Measurements from ENCODE around the gene MYZAP.
"Not testable (repeated sequence)": the region's sequence is repeated elsewhere in the genome, so short reads cannot be mapped to it uniquely, and the experiment has no call there.

The MYZAP gene

DNA sequence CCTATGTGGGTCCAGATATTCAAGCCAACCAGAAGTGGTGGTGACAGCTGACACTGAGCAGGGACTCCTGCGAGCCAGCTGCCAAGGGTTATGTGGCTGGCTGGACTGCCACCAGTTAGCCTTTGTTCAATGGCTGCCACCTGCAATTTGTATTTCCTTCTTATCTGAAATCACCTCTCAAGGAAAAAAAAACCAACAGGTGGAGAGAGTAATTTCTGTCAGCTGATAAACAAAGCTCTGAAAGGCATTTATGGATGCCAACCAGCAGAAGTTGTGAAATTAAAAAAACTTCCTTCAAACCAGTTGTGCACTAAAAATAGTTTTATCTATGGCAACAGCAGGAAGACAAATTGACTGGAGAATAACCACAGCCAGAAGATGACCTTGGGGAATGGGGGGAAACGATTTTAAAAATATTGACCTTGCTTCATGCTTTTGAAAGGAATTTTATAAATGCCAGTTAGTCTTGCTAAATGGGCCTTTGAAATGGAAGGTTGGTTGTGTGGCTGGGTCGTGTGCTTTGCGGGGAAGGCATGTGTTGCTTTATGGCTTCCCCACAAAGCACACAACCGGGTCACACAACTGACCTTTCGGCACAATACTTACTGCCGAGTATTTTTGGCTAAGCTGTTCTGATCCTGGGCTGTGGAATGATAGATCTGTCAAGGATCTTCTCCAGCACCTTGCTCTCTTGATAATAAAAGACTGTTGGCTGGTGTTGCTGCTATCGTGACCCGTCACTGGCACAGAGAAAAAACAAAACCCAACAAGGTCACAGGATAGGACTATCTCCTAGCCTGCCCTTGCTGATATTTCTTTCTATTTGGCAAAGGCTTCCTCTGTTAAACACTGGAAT lies 3.5 kb downstream of the MYZAP start:
- DNase-seq, result no peak

GRCh38 chr15:57596301-57596855 lies 4.7 kb downstream of the MYZAP start:
- DNase-seq, result no peak

- DNase-seq, result no peak
These were observed 5.3 kb downstream of the MYZAP start for GRCh38 chr15:57596978-57597377.

- no peak for DNase-seq
These were observed 5.7 kb downstream of the MYZAP start for GRCh38 chr15:57597431-57597830.

DNA sequence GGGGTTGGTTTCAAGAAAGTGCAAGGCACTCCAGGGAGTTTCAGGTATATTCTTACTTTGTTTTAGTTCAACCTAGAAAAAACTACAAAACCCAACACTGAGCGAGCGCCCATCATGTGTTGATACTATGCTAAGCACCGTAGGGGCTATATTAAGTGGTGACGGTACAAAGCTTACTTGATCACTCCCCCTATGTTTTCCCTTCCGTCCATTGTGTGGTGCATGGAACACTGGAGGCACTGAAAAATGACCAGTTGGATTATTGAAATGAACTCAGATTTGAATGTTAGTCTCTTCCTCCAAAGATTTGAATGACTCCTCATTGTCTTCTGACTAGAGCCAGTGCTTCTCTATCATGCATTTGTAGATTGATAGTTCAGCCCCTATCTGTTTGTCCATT lies 6.6 kb downstream of the MYZAP start:
- no peak for DNase-seq

DNA sequence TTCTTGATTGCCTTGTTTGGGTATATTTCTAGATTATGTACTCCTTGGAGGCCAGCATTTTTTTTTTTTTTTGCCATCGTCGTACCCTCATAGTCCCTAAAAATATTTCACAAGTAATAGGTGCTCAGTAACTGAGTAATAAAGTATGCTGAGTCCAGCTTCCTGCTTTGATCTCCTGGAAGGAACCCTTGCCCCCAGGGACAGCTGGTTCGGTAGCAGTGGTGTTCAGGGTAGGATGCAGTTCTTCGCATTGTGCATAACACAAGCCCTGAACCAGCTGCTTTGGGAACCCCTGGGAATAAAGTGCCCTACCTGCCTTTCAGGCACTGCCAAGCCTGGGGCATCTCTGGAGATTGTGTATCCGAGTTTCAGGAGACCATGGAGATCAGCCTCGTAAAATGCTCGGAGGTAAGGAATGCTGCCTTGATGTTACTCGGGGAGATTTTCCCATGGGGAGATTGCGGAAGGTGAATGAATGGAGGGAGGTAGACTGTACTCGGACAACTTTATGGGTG lies 7.6 kb downstream of the MYZAP start:
- DNase-seq, result no peak

GRCh38 chr15:57600197-57600596 lies 8.5 kb downstream of the MYZAP start:
- DNase-seq, result no peak

GRCh38 chr15:57604507-57604906 lies 12.8 kb downstream of the MYZAP start:
- no peak for DNase-seq

DNA sequence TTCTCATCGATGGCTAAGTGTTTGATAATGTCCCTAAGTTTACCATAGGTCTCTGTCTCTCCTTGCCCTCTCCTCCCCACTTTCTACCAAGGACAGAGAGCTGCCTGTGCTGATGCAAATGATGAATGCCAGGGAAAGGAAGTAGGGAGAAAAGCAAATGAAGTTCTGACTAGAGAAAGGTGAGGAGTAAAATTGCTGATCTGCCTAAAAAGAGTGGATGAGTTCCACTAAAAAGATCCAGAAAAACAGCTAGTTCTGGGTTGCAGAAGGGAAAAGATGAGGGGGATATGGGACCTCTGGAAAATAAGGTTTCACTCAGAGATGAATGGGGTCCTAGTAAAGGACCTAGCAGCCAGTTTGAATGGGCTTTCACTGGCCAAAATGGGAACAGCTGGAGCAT lies 13.8 kb downstream of the MYZAP start:
- DNase-seq, result no peak

DNA sequence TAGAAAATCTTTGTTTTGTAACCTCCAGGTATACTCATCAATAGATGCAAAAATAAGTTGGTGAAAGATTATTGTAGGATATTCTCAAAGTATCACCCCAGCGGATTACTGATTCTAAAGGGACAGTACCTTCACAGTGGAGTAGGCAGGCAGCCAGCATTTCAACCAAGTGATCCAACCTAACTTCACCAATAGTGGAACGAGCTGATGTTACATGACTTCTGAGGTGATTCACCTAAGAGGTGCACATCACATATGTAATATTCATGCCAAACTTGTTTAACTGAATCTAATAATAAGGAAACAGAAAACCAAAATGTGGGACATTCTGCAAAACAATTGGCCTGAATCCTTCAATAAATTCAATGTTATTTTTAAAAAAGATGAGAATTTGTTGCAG lies 14.3 kb downstream of the MYZAP start:
- no peak for DNase-seq

DNA sequence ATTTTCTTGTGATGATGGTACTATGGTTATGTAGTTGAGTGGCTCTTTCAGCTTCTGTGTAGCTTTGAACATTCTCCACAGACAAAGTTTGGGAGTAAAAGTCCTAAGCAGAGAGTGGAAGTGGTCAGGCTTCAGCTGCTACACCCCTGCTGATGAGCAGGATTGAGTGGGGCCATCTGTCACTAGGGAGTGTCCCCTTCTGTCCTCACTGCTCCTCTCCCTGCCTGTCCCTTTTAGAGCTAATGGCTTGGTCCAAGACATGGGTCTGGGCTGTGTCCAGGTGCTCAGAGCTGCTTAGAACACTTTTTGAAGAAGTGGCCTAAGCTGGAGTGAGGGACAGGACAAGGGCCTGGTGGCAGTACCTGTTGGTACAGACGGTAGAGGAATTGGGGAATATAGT lies 15.1 kb downstream of the MYZAP start:
- no peak for DNase-seq

- DNase-seq, result no peak
These were observed 15.9 kb downstream of the MYZAP start for GRCh38 chr15:57607570-57608000.

DNA sequence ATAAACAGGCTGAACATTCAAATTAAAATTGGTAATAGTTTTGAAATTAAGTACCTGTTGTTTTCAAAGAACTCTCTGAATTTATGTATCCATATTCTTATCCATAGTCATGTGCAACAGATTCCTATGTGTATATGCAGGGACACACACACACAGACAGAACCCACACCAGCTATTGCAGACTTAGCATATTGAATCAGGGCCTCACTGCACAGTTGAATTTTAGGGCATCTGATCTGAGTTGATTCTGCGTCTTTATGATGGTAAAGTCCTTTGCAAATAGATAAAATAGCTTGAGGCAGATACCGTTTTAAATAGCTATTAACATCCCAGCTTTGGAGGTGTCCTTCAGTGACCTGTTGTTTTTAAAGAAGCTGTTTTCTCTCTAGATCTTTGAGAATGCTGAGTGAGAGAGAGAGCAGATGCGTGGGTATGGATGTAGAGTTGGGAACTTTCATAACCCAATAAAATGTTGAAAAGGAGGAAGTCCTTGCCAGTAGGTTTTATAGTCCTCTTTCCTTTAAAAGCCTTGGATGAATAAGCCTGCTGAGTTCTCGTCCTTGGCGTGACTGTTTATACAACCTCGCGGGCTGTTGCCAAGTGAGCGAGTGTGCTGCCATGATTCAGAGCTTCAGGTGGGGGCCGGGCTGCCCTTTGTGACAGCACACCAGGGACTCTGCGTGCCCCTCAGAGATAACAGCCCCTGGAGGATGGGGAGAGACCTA lies 18.3 kb downstream of the MYZAP start:
- DNase-seq, result no peak

- DNase-seq, result no peak
These were observed 19.4 kb downstream of the MYZAP start for GRCh38 chr15:57611123-57611522.

GRCh38 chr15:57611938-57612337 lies 20.2 kb downstream of the MYZAP start:
- no peak for DNase-seq

DNA sequence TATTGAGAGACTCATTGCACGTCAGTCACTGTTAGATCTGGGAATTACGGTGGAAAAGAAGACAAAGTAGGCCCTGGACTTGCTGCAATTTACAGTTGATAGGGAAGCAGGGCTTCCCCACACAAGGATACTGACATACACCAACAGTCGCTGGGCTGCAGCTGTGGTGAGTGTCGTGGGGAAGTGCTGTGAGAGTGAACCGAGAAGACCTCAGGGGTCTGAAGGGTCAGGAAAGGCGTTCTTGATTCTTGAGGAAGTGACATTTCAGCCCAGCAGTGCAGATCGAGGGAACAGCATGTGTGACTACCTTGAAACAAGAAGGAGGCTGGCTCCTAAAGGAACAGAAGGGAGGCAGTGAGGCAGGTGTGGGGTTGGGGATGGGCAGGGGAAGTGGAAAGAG lies 22.5 kb downstream of the MYZAP start:
- DNase-seq, result no peak

GRCh38 chr15:57615951-57616496 lies 24.3 kb downstream of the MYZAP start:
- not testable (repeated sequence) for DNase-seq

DNA sequence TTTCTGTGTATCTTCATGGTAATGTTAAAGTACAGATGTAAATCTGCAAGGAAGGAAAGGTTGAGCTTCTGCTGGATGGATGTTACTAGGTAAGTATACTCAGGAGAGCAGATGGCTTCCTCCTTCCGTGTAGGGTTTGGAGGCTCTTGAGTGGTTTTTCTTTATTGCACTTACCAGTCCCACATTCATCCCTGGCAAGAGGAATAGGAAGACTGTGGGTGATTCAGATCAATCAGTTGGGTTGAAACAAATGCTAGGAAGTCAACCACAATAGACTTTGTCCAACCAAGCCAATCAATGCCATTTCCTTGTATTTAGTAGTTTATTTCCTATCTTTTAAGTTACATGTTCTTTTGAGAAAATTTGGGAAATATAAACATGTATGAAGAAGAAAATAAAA lies 26.6 kb downstream of the MYZAP start:
- DNase-seq, result no peak

DNA sequence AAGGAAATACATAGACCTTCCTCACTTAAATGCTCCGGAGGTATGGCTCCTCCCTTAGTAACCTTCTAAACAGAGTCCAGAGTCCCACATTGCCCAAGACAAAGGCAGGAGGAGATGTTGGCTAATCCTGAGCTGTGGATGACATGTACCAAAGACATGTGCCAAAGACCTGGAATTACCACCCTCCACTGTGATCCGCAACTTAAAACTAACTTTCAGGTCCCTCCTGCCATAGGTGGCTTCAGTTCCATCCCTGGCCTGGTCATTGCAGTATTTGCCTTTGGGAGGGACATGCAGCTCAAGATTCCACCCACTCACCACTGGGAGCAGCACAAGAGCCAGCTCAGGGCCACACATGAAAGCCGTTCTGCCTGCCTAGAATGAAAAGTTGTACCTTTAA lies 28.0 kb downstream of the MYZAP start:
- DNase-seq, result no peak

DNA sequence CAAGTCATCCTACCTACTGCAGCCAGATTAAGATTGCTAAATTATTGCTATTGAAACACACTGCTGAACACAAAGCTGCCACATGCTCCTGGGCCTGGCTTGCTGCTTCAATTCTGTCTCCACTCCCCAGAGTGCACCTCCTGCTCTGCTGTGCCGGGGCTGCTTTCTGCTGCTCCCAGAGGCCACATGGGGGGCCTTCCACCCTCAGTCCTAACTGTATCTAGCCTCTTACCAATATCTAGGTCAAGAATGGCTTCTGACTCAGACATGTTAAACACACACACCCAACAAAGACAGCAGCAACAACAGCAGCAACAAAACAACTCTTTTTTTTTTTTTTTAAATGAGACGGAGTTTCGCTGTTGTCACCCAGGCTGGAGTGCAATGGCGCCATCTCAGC lies 33.0 kb downstream of the MYZAP start:
- DNase-seq, result no peak

DNA sequence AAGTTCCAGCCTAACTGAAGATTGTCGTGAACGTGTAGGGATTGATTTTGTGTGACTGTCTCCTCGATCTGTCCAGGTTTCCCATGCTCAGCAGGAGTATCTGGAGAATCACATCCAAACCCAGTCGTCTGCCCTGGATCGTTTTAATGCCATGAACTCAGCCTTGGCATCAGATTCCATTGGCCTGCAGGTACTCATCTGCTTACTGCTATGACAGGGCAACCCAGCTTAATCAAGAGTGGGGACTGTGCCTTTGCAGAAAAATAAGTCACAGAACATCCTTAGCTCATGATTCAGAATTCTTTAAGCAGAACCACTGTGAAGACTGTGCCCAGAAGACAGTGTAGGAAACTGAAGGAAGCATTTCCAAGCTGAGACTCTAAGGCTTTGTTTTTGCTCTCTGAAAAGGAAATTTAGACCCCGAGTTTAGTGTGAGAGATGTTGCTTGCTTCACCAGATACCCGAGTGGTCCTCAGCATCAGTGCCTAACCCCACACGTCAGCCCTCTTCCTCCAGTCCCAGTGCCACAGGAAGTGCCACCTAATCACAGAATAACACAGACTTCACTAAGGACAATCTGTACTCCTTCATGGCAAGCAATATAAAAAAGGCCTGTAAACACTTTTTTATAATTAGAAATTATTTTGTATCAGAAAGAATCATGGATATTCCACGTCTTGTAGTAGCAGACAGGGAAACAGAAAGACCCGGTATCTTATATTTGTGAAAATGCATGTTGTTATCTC lies 34.2 kb downstream of the MYZAP start:
- DNase-seq, result no peak

DNA sequence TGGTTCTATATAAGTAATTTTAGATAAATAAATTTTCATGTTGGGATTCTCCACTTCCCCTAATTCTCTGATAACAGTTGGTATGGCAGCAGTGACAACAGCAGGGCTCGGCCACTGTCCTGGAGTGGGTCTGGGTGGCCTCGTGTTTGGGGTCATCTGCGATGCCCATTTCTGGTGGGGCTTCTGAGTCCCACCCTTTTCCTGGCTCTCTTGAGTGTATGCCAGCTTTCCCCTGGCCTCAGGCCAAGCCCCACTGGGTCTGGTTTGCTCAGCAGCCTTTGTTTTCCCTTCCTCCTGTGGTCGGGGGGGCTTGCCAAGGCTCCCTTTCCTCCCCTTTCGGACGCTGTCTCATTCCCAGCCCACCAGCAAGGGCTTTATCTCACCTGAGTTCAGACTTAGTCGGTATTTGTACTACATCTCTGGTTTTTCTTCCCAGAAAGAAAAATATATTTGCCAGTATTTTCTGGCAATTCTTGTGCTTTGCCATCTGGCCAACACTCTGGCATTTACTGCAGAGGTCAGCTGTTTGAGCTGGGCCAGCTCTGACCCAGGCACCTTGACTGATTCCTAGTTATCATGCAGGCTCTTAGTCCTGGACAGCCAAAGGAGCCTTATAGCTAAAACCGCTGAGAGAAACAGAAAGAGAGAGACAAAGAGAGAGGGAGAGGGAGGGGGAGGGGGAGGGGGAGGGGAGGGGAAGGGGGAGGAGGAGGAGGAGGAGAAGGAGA lies 35.2 kb downstream of the MYZAP start:
- DNase-seq, result no peak
